A549 (cell line): ENCODE data around the gene CLIC5. TPM values are rescaled to one million over a fixed set of nuclear protein-coding genes. Genes with fewer than 3 reads are reported as not detected.

Experiments
- ATAC-seq, 2 experiments: fragments of 200-7000 bp in 1 of 2; fragments of >200 bp in 1 of 2; cut with Nextera tagmentation in 1 of 2; cut with Tn5 transposase in 1 of 2; 3 replicates each; pipeline versions ENCODE4 v1.8.0 to v1.9.1; 2018 to 2020; ENCODE audit warnings: mild to moderate bottlenecking in 1 of 2, moderate library complexity in 1 of 2
- CTCF ChIA-PET: fragments of 300-600 bp; sonication (Branson Sonifier 250); formaldehyde crosslinking; extraction: SDS; loops from one replicate; lab custom pipeline; 2021; ENCODE audit warnings: antibody characterized with exemption, inconsistent platforms; lab: Yijun Ruan, JAX
- POLR2A ChIA-PET: fragments of 350-600 bp; formaldehyde crosslinking; extraction: SDS; loops from one replicate; lab custom pipeline; 2021; ENCODE audit warnings: antibody characterized with exemption, inconsistent platforms; lab: Yijun Ruan, JAX
- DNase-seq, 2 experiments: peaks; one replicate each; pipeline versions ENCODE4 v3.0.0 to v3.0.0-alpha.2; 2011 to 2016; ENCODE audit warnings: low read depth in 1 of 2, low spot score in 1 of 2
- FAIRE-seq: peaks from 2 replicates; lab custom pipeline; 2011; peaks lifted over from hg19 to GRCh38; lab: Jason Lieb, UNC
- H3K27ac ChIP-seq, 2 experiments: fragments of >200 bp; sonication (Bioruptor Twin); formaldehyde crosslinking; 3 replicates each; pipeline ENCODE4 v1.5.1; 2016 to 2017
- H3K4me1 ChIP-seq: fragments of >200 bp; sonication (Bioruptor Twin); formaldehyde crosslinking; 3 replicates; pipeline ENCODE4 v1.6.1; 2016
- H3K4me2 ChIP-seq: fragments of >200 bp; sonication (Bioruptor Twin); formaldehyde crosslinking; 3 replicates; pipeline ENCODE4 v1.6.1; 2016
- H3K4me3 ChIP-seq: fragments of >200 bp; sonication (Bioruptor Twin); formaldehyde crosslinking; 3 replicates; pipeline ENCODE4 v1.5.1; 2016
- H3K9me3 ChIP-seq: fragments of >200 bp; sonication (Bioruptor Twin); formaldehyde crosslinking; 3 replicates; pipeline ENCODE4 v1.6.1; 2016
- BHLHE40 ChIP-seq: IDR thresholded peaks from 2 replicates; pipeline ENCODE4 v1.6.1; 2012; ENCODE audit warnings: low read depth, low read length, inconsistent platforms
- CEBPB ChIP-seq, 2 experiments: fragments of >200 bp in 1 of 2; sonication (Bioruptor Twin) in 1 of 2; formaldehyde crosslinking in 1 of 2; IDR thresholded peaks; 2 replicates each; pipeline ENCODE4 v1.6.1; 2012 to 2016
- EP300 ChIP-seq, 2 experiments: fragments of >200 bp; sonication (Bioruptor Twin); formaldehyde crosslinking; IDR thresholded peaks; 2 replicates in 1 of 2; 3 replicates in 1 of 2; pipeline ENCODE4 v1.6.1; 2016 to 2017
- FOXS1 ChIP-seq: fragments of 250-450 bp; sonication (Bioruptor Pico); IDR thresholded peaks from 2 replicates; pipeline ENCODE4 v1.5.0; 2020; ENCODE audit warnings: mild to moderate bottlenecking, moderate library complexity
- HDAC2 ChIP-seq: fragments of 200-600 bp; sonication (generic); IDR thresholded peaks from 2 replicates; pipeline ENCODE4 v1.6.1; 2016
- HEYL ChIP-seq: fragments of 250-450 bp; sonication (Bioruptor Pico); IDR thresholded peaks from 2 replicates; pipeline ENCODE4 v1.8.0; 2021; ENCODE audit warnings: mild to moderate bottlenecking, moderate library complexity
- HMGXB4 ChIP-seq: fragments of 250-450 bp; sonication (Bioruptor Pico); IDR thresholded peaks from 2 replicates; pipeline ENCODE4 v1.5.0; 2021; ENCODE audit warnings: mild to moderate bottlenecking, moderate library complexity, borderline replicate concordance
- HOXA7 ChIP-seq: fragments of 250-450 bp; sonication (Bioruptor Pico); IDR thresholded peaks from 2 replicates; pipeline ENCODE4 v1.5.0; 2020; ENCODE audit warnings: mild to moderate bottlenecking, moderate library complexity
- HOXB13 ChIP-seq: fragments of 250-450 bp; sonication (Bioruptor Pico); IDR thresholded peaks from 2 replicates; pipeline ENCODE4 v1.5.0; 2020; ENCODE audit warnings: low read depth, mild to moderate bottlenecking, moderate library complexity
- MAZ ChIP-seq: fragments of 150-350 bp; IDR thresholded peaks from 2 replicates; pipeline ENCODE4 v1.6.1; 2014; ENCODE audit warnings: antibody characterized with exemption, low read depth, low read length, borderline replicate concordance
- NPAS2 ChIP-seq: fragments of 250-450 bp; sonication (Bioruptor Pico); IDR thresholded peaks from 2 replicates; pipeline ENCODE4 v1.8.0; 2022; ENCODE audit warnings: mild to moderate bottlenecking, moderate library complexity, borderline replicate concordance
- RAD21 ChIP-seq, 2 experiments: fragments of >200 bp in 1 of 2; sonication (Bioruptor Twin) in 1 of 2; formaldehyde crosslinking in 1 of 2; IDR thresholded peaks in 1 of 2; conservative IDR thresholded peaks in 1 of 2; 2 replicates in 1 of 2; 3 replicates in 1 of 2; pipeline ENCODE4 v1.6.1; 2012 to 2018; ENCODE audit warnings: inconsistent platforms in 1 of 2
- RARB ChIP-seq: fragments of 250-450 bp; sonication (Bioruptor Pico); IDR thresholded peaks from 2 replicates; pipeline ENCODE4 v1.8.0; 2021; ENCODE audit warnings: mild to moderate bottlenecking, moderate library complexity
- REST ChIP-seq: fragments of 200-600 bp; sonication (generic); IDR thresholded peaks from 2 replicates; pipeline ENCODE4 v1.6.1; 2016; ENCODE audit warnings: antibody characterized with exemption, mild to moderate bottlenecking, moderate library complexity
- TFCP2L1 ChIP-seq: fragments of 250-450 bp; sonication (Bioruptor Pico); IDR thresholded peaks from 2 replicates; pipeline ENCODE4 v1.5.0; 2021; ENCODE audit warnings: mild to moderate bottlenecking
- ZC3H11A ChIP-seq: fragments of 450-650 bp; IDR thresholded peaks from 2 replicates; pipeline ENCODE4 v1.6.1; 2014; ENCODE audit warnings: antibody characterized with exemption, mild to moderate bottlenecking
- ZFP36 ChIP-seq: fragments of 450-650 bp; IDR thresholded peaks from 2 replicates; pipeline ENCODE4 v1.6.1; 2014; ENCODE audit warnings: borderline replicate concordance; ENCODE audit not compliant: partially characterized antibody
- ZSCAN20 ChIP-seq: fragments of 250-450 bp; sonication (Bioruptor Pico); IDR thresholded peaks from 2 replicates; pipeline ENCODE4 v1.8.0; 2022; ENCODE audit warnings: mild to moderate bottlenecking, moderate library complexity
- WGBS: methylation state at CpG from one replicate; pipeline ENCODE4 v1.1.6; 2017; ENCODE audit errors: missing lambda C conversion rate; 5-methylcytosine and 5-hydroxymethylcytosine counted together
- polyA plus RNA-seq, 4 experiments: library from polyadenylated mRNA; depleted of rRNA in 3 of 4; stranded (reverse); fragments of >200 nt; fragmentation: RNase III in 1 of 4; extraction: RNeasy Plus Mini Kit Qiagen cat#74134 plus additional on column Dnase treatment in 1 of 4; gene quantifications; 2 replicates in 3 of 4; 3 replicates in 1 of 4; pipeline ENCODE4 v1.2.3, GENCODE V29; 2011 to 2017
- TF ChIP-seq, protein P1 (sequence below): fragments of 150-350 bp; IDR thresholded peaks from 2 replicates; pipeline ENCODE4 v1.6.1; 2014; ENCODE audit warnings: low read depth, mild to moderate bottlenecking, low read length
- TF ChIP-seq, protein P2 (sequence below): IDR thresholded peaks from 2 replicates; pipeline ENCODE4 v1.6.1; 2012

The CLIC5 gene
- polyA plus RNA-seq, 2 of the 4 experiments (the other 2 are of a cell fraction), result not detected

DNA sequence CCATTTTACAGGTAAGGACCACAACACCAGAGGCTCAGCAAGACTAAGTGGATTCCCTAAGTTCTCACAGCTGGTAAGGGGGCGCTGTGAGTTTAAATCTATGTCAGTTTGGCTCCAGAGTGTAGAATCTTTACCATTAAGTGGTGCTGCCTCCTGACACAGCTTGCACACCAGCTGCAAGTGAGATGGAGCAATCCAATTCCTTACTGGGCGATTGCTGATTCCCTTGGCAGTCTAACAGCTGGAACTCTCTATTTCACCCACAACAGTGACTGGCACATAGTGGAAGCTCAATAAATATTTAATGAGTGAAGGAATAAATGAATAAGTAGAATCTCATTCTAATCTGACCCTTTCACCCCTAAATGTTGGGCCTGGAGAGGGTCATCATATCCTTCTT, 176.7 kb downstream of the CLIC5 start (continued):
- TF ChIP-seq HMGXB4 (CRISPR knock-in tag), result no peak
- TF ChIP-seq ZFP36, result no peak

DNA sequence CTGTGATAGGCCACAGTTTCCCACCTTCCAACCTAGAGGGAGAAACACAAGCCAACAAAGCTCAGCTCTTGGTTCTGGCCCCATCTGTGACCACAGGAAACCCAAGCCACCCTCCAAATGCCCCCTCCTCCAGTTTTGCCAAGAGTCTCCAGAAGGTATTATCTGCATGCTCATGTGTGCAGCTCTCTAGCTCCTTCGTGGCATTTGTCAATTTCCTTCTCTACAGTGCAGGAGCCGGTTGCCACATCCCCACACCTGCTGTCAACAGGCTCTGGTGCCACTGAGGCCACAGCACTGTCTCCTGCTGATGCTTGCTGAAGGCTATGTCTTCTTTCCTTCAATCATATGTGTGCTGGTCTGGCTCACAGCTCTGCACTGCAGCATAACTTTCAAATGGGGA, 177.2 kb downstream of the CLIC5 start:
- TF ChIP-seq TFCP2L1 (CRISPR knock-in tag), result no peak
- TF ChIP-seq, protein P1, sequence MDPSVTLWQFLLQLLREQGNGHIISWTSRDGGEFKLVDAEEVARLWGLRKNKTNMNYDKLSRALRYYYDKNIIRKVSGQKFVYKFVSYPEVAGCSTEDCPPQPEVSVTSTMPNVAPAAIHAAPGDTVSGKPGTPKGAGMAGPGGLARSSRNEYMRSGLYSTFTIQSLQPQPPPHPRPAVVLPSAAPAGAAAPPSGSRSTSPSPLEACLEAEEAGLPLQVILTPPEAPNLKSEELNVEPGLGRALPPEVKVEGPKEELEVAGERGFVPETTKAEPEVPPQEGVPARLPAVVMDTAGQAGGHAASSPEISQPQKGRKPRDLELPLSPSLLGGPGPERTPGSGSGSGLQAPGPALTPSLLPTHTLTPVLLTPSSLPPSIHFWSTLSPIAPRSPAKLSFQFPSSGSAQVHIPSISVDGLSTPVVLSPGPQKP, result no peak
- TF ChIP-seq FOXS1, result no peak
- TF ChIP-seq RAD21 (conservative IDR thresholded peaks at IDR 0.05 in 1 of 2, IDR thresholded peaks at IDR 0.05 in 1 of 2), result no peak
- no peak for TF ChIP-seq REST
- TF ChIP-seq ZSCAN20 (CRISPR knock-in tag), result no peak
- TF ChIP-seq HOXB13 (CRISPR knock-in tag), result no peak
- TF ChIP-seq, protein P2, sequence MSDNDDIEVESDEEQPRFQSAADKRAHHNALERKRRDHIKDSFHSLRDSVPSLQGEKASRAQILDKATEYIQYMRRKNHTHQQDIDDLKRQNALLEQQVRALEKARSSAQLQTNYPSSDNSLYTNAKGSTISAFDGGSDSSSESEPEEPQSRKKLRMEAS, result no peak
- TF ChIP-seq RARB (CRISPR knock-in tag), result no peak
- TF ChIP-seq EP300 (IDR thresholded peaks at IDR 0.05), result no peak
- no peak for TF ChIP-seq HDAC2
- TF ChIP-seq NPAS2 (CRISPR knock-in tag), result no peak
- TF ChIP-seq HEYL, result no peak
- TF ChIP-seq MAZ, result no peak
- no peak for TF ChIP-seq BHLHE40
- no peak for TF ChIP-seq HOXA7 (CRISPR knock-in tag)
- no peak for TF ChIP-seq ZFP36
- no peak for TF ChIP-seq ZC3H11A
- TF ChIP-seq CEBPB (IDR thresholded peaks at IDR 0.05), result no peak
- DNase-seq (no peak), ATAC-seq (no peak), FAIRE-seq (no peak)
- no peaks in the 10 kb centered on the region for H3K4me1 ChIP-seq
- POLR2A ChIA-PET, result no interaction called here
- WGBS, result 5% methylated on average over 2 of the region's 2 CpGs
- H3K9me3 ChIP-seq, result no peaks in the 10 kb centered on the region
- no peak overlapping the region for H3K4me2 ChIP-seq
- CTCF ChIA-PET, result no interaction called here
- no peak overlapping the region for H3K4me3 ChIP-seq
- no peak overlapping the region for H3K27ac ChIP-seq
